Measurements from ENCODE around the gene ANKS6.

ANKS6 gene

GRCh38 chr9:98808411-98808815 lies 12.1 kb upstream of the ANKS6 start:
- FAIRE-seq (no peak), DNase-seq (ENCODE audit: insufficient read length, low spot score) (no peak)
- no peak for TF ChIP-seq CTCF (IDR thresholded peaks at IDR 0.05; ENCODE audit: insufficient read depth, missing control alignments)

GRCh38 chr9:98807814-98808195 lies 11.4 kb upstream of the ANKS6 start:
- DNase-seq (ENCODE audit: insufficient read length, low spot score) (peak; percentile 41), FAIRE-seq (no peak)
- TF ChIP-seq CTCF (IDR thresholded peaks at IDR 0.05; ENCODE audit: insufficient read depth, missing control alignments) = no peak

- FAIRE-seq = no peak
- TF ChIP-seq CTCF (IDR thresholded peaks at IDR 0.05; ENCODE audit: insufficient read depth, missing control alignments) = no peak
Observed at GRCh38 chr9:98807070-98807813, 10.9 kb upstream of the ANKS6 start, which contains the start of gene GALNT12. TSS of gene GALNT12 (plus strand) at chr9:98807670. CDS start at chr9:98807699, 29 bp downstream.

GRCh38 chr9:98806394-98807035 lies 10.2 kb upstream of the ANKS6 start:
- peak; percentile 35 for TF ChIP-seq CTCF (IDR thresholded peaks at IDR 0.05; ENCODE audit: insufficient read depth, missing control alignments)
- DNase-seq (ENCODE audit: insufficient read length, low spot score) (no peak), FAIRE-seq (no peak)

More at GRCh38 chr9:98807070-98807813, 10.9 kb upstream of the ANKS6 start, which contains the start of gene GALNT12:
- DNase-seq (ENCODE audit: insufficient read length, low spot score) = peak; percentile 48

GRCh38 chr9:98805506-98806272 lies 9.3 kb upstream of the ANKS6 start:
- FAIRE-seq (no peak), DNase-seq (ENCODE audit: insufficient read length, low spot score) (no peak)
- no peak for TF ChIP-seq CTCF (IDR thresholded peaks at IDR 0.05; ENCODE audit: insufficient read depth, missing control alignments)

- no peak for DNase-seq (ENCODE audit: insufficient read length, low spot score)
- no peak for FAIRE-seq
- no peak for TF ChIP-seq CTCF (IDR thresholded peaks at IDR 0.05; ENCODE audit: insufficient read depth, missing control alignments)
Observed at GRCh38 chr9:98804083-98804482, 7.7 kb upstream of the ANKS6 start.

Measured in D721Med (cell line).